DMS153 treated with DMSO at 0.1 percent for 48 hours (cell line): ENCODE measurements around the gene EMP2.
"Not testable (repeated sequence)": the region's sequence is repeated elsewhere in the genome, so short reads cannot be mapped to it uniquely, and the experiment has no call there.

Experiments
- DNase-seq: peaks from one replicate; lab custom pipeline; 2025; ENCODE audit not compliant: unreplicated experiment; lab: John Stamatoyannopoulos, UW

EMP2 gene

GRCh38 chr16:10578474-10579316 lies 1.7 kb downstream of the EMP2 start:
- no peak for DNase-seq

GRCh38 chr16:10577305-10578202 lies 2.8 kb downstream of the EMP2 start:
- no peak for DNase-seq

GRCh38 chr16:10576390-10577304 lies 3.8 kb downstream of the EMP2 start:
- DNase-seq: no peak

- DNase-seq: no peak
Observed at GRCh38 chr16:10575506-10576130, 4.8 kb downstream of the EMP2 start.

- DNase-seq: no peak
Observed at GRCh38 chr16:10572611-10573010, 7.8 kb downstream of the EMP2 start.

- no peak for DNase-seq
Observed at GRCh38 chr16:10571354-10571753, 9.0 kb downstream of the EMP2 start.

GRCh38 chr16:10569621-10570020 lies 10.8 kb downstream of the EMP2 start:
- DNase-seq: no peak

GRCh38 chr16:10566613-10567012 lies 13.8 kb downstream of the EMP2 start:
- DNase-seq: no peak

- DNase-seq: no peak
Observed at GRCh38 chr16:10565167-10565566, 15.2 kb downstream of the EMP2 start.

- no peak for DNase-seq
Observed at GRCh38 chr16:10564591-10564990, 15.8 kb downstream of the EMP2 start.

- no peak for DNase-seq
Observed at GRCh38 chr16:10562361-10562899, 18.0 kb downstream of the EMP2 start.

- no peak for DNase-seq
Observed at GRCh38 chr16:10561425-10561824, 19.0 kb downstream of the EMP2 start.

- DNase-seq: no peak
Observed at GRCh38 chr16:10561001-10561400, 19.4 kb downstream of the EMP2 start.

- DNase-seq: not testable (repeated sequence)
Observed at GRCh38 chr16:10559792-10560191, 20.6 kb downstream of the EMP2 start.

GRCh38 chr16:10558746-10559641 lies 21.4 kb downstream of the EMP2 start:
- DNase-seq: no peak

- no peak for DNase-seq
Observed at GRCh38 chr16:10558305-10558704, 22.1 kb downstream of the EMP2 start.

GRCh38 chr16:10557750-10558149 lies 22.6 kb downstream of the EMP2 start:
- DNase-seq: no peak

- no peak for DNase-seq
Observed at GRCh38 chr16:10556236-10556635, 24.2 kb downstream of the EMP2 start.

- DNase-seq: no peak
Observed at GRCh38 chr16:10554569-10554968, 25.8 kb downstream of the EMP2 start.
